ENCODE data around the gene KNL1.

KNL1 gene

GRCh38 chr15:40603935-40604334, 9.9 kb downstream of the KNL1 start:
- ChIA-PET POLR2A (no interaction called here), CTCF (interaction anchor here (8.2 kb wide), 1 partner anchor 15 kb away, joined by 55 read pairs; no protein-coding TSS in a partner anchor)

GRCh38 chr15:40613080-40613479, 19.0 kb downstream of the KNL1 start:
- ChIA-PET CTCF (interaction anchor here (1.4 kb wide), 1 partner anchor 10 kb away, joined by 3 read pairs; no protein-coding TSS in a partner anchor), POLR2A (no interaction called here)
- DNase-seq (ENCODE audit: low read depth, low spot score) = no peak
- no peak overlapping the region for H3K4me3 ChIP-seq (ENCODE audit: low read depth, low read length)
- no peak for TF ChIP-seq CTCF (IDR thresholded peaks at IDR 0.05; ENCODE audit: insufficient read depth, low read length, missing control alignments)

More at GRCh38 chr15:40603935-40604334, 9.9 kb downstream of the KNL1 start:
- H3K4me3 ChIP-seq (ENCODE audit: low read depth, low read length) = no peak overlapping the region
- no peak for TF ChIP-seq CTCF (IDR thresholded peaks at IDR 0.05; ENCODE audit: insufficient read depth, low read length, missing control alignments)
- no peak for DNase-seq (ENCODE audit: low read depth, low spot score)

- DNase-seq (ENCODE audit: low read depth, low spot score) = no peak
- CTCF ChIA-PET = no interaction called here
- H3K4me3 ChIP-seq (ENCODE audit: low read depth, low read length) = no peak overlapping the region
- TF ChIP-seq CTCF (IDR thresholded peaks at IDR 0.05; ENCODE audit: insufficient read depth, low read length, missing control alignments) = no peak
- POLR2A ChIA-PET = no interaction called here
Measured at GRCh38 chr15:40618023-40618422, 24.0 kb downstream of the KNL1 start.

- TF ChIP-seq CTCF (IDR thresholded peaks at IDR 0.05; ENCODE audit: insufficient read depth, low read length, missing control alignments) = no peak
Measured at GRCh38 chr15:40618906-40619305, 24.9 kb downstream of the KNL1 start.

GRCh38 chr15:40623361-40623760, 29.3 kb downstream of the KNL1 start:
- CTCF ChIA-PET = no interaction called here
- H3K4me3 ChIP-seq (ENCODE audit: low read depth, low read length) = no peak overlapping the region

More at GRCh38 chr15:40618906-40619305, 24.9 kb downstream of the KNL1 start:
- no peak overlapping the region for H3K4me3 ChIP-seq (ENCODE audit: low read depth, low read length)
- ChIA-PET POLR2A (no interaction called here), CTCF (no interaction called here)
- DNase-seq (ENCODE audit: low read depth, low spot score) = no peak

GRCh38 chr15:40630313-40630712, 36.3 kb downstream of the KNL1 start:
- ChIA-PET POLR2A (no interaction called here), CTCF (no interaction called here)
- DNase-seq (ENCODE audit: low read depth, low spot score) = no peak
- TF ChIP-seq CTCF (IDR thresholded peaks at IDR 0.05; ENCODE audit: insufficient read depth, low read length, missing control alignments) = no peak
- H3K4me3 ChIP-seq (ENCODE audit: low read depth, low read length) = no peak overlapping the region

More at GRCh38 chr15:40623361-40623760, 29.3 kb downstream of the KNL1 start:
- POLR2A ChIA-PET = no interaction called here
- no peak for TF ChIP-seq CTCF (IDR thresholded peaks at IDR 0.05; ENCODE audit: insufficient read depth, low read length, missing control alignments)
- DNase-seq (ENCODE audit: low read depth, low spot score) = no peak

All from AG04449 (cell line).